ENCODE data around the gene DUSP14. TPM values are rescaled to one million over a fixed set of nuclear protein-coding genes. Genes with fewer than 3 reads are reported as not detected.

The DUSP14 gene
- total and polyA plus RNA-seq, 2 experiments from 2014 or later = 36.7 to 38.7 TPM

DNA sequence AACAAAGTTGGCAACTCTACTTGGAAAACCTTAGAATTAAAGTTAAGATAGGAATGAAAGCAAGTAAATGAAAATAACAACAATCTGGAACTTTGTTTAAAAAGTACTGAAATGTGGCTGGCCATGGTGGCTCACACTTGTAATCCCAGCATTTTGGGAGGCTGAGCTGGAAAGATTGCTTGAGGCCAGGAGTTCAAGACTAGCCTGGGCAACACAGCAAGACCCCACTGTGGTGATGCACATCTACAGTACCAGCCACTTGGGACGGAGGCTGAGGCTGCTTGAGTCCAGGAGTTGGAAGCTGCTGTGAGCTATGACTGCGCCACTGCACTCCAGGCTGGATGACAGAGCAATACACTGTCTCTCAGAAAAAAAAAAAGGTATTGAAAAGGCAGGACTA is 67.8 kb downstream of the DUSP14 start:
- Mint-ChIP-seq H3K27me3 (ENCODE audit: insufficient read depth, low read depth, poor library complexity) (no peaks in the 10 kb centered on the region), H3K4me1 (peaks cover 11% of the 10 kb centered on the region), H3K27ac (no peak overlapping the region), H3K36me3 (ENCODE audit: low read depth) (peaks cover 18% of the 10 kb centered on the region; the same call in 2 of the 3 replicates), H3K4me3 (no peak overlapping the region), H3K9me3 (no peaks in the 10 kb centered on the region)
- Histone ChIP-seq H3K36me3 (ENCODE audit: insufficient read depth) (0 out of 2 replicates have a peak, but pooled peaks cover 2% of the 10 kb centered on the region), H3K27me3 (ENCODE audit: insufficient read depth) (no peaks in the 10 kb centered on the region), H3K4me2 (no peak overlapping the region), H3K27ac (ENCODE audit: low read depth) (no peak overlapping the region), H2AFZ (no peak overlapping the region), H3K4me1 (ENCODE audit: insufficient read depth) (peaks cover 13% of the 10 kb centered on the region), H4K20me1 (replicated peaks; ENCODE audit: insufficient read depth) (no peaks in the 10 kb centered on the region), H3F3A (replicated peaks; ENCODE audit: low read depth) (no peaks in the 10 kb centered on the region), H3K4me3 (no peak overlapping the region), H3K9me2 (ENCODE audit: insufficient read depth) (no peaks in the 10 kb centered on the region), H3K79me2 (replicated peaks; ENCODE audit: insufficient read depth) (no peaks in the 10 kb centered on the region)
- TF ChIP-seq EZH2 (IDR thresholded peaks at IDR 0.05; ENCODE audit: low read depth, unreplicated experiment) (no peak), ZNF114 (CRISPR knock-in tag; IDR thresholded peaks at IDR 0.05) (no peak), ETS1 (IDR thresholded peaks at IDR 0.05) (no peak), STAT1 (IDR thresholded peaks at IDR 0.05; ENCODE audit: unreplicated experiment) (no peak), EZH2phosphoT487 (IDR thresholded peaks at IDR 0.05; ENCODE audit: unreplicated experiment) (no peak), JUNB (IDR thresholded peaks at IDR 0.05; ENCODE audit: unreplicated experiment) (no peak), CREB1 (CRISPR knock-in tag; IDR thresholded peaks at IDR 0.05; ENCODE audit: low read depth) (no peak), NANOG (IDR thresholded peaks at IDR 0.05; ENCODE audit: borderline replicate concordance) (no peak), ZNF331 (CRISPR knock-in tag; IDR thresholded peaks at IDR 0.05; ENCODE audit: low read depth) (no peak), POLR2AphosphoS5 (IDR thresholded peaks at IDR 0.05; ENCODE audit: low read depth) (no peak)
- TF ChIP-seq, protein P1, sequence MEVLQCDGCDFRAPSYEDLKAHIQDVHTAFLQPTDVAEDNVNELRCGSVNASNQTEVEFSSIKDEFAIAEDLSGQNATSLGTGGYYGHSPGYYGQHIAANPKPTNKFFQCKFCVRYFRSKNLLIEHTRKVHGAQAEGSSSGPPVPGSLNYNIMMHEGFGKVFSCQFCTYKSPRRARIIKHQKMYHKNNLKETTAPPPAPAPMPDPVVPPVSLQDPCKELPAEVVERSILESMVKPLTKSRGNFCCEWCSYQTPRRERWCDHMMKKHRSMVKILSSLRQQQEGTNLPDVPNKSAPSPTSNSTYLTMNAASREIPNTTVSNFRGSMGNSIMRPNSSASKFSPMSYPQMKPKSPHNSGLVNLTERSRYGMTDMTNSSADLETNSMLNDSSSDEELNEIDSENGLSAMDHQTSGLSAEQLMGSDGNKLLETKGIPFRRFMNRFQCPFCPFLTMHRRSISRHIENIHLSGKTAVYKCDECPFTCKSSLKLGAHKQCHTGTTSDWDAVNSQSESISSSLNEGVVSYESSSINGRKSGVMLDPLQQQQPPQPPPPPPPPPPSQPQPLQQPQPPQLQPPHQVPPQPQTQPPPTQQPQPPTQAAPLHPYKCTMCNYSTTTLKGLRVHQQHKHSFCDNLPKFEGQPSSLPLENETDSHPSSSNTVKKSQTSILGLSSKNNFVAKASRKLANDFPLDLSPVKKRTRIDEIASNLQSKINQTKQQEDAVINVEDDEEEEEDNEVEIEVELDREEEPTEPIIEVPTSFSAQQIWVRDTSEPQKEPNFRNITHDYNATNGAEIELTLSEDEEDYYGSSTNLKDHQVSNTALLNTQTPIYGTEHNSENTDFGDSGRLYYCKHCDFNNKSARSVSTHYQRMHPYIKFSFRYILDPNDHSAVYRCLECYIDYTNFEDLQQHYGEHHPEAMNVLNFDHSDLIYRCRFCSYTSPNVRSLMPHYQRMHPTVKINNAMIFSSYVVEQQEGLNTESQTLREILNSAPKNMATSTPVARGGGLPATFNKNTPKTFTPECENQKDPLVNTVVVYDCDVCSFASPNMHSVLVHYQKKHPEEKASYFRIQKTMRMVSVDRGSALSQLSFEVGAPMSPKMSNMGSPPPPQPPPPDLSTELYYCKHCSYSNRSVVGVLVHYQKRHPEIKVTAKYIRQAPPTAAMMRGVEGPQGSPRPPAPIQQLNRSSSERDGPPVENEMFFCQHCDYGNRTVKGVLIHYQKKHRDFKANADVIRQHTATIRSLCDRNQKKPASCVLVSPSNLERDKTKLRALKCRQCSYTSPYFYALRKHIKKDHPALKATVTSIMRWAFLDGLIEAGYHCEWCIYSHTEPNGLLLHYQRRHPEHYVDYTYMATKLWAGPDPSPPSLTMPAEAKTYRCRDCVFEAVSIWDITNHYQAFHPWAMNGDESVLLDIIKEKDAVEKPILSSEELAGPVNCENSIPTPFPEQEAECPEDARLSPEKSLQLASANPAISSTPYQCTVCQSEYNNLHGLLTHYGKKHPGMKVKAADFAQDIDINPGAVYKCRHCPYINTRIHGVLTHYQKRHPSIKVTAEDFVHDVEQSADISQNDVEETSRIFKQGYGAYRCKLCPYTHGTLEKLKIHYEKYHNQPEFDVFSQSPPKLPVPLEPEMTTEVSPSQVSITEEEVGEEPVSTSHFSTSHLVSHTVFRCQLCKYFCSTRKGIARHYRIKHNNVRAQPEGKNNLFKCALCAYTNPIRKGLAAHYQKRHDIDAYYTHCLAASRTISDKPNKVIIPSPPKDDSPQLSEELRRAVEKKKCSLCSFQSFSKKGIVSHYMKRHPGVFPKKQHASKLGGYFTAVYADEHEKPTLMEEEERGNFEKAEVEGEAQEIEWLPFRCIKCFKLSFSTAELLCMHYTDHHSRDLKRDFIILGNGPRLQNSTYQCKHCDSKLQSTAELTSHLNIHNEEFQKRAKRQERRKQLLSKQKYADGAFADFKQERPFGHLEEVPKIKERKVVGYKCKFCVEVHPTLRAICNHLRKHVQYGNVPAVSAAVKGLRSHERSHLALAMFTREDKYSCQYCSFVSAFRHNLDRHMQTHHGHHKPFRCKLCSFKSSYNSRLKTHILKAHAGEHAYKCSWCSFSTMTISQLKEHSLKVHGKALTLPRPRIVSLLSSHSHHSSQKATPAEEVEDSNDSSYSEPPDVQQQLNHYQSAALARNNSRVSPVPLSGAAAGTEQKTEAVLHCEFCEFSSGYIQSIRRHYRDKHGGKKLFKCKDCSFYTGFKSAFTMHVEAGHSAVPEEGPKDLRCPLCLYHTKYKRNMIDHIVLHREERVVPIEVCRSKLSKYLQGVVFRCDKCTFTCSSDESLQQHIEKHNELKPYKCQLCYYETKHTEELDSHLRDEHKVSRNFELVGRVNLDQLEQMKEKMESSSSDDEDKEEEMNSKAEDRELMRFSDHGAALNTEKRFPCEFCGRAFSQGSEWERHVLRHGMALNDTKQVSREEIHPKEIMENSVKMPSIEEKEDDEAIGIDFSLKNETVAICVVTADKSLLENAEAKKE (CRISPR knock-in tag; IDR thresholded peaks at IDR 0.05) = no peak
- TF ChIP-seq, protein P2, sequence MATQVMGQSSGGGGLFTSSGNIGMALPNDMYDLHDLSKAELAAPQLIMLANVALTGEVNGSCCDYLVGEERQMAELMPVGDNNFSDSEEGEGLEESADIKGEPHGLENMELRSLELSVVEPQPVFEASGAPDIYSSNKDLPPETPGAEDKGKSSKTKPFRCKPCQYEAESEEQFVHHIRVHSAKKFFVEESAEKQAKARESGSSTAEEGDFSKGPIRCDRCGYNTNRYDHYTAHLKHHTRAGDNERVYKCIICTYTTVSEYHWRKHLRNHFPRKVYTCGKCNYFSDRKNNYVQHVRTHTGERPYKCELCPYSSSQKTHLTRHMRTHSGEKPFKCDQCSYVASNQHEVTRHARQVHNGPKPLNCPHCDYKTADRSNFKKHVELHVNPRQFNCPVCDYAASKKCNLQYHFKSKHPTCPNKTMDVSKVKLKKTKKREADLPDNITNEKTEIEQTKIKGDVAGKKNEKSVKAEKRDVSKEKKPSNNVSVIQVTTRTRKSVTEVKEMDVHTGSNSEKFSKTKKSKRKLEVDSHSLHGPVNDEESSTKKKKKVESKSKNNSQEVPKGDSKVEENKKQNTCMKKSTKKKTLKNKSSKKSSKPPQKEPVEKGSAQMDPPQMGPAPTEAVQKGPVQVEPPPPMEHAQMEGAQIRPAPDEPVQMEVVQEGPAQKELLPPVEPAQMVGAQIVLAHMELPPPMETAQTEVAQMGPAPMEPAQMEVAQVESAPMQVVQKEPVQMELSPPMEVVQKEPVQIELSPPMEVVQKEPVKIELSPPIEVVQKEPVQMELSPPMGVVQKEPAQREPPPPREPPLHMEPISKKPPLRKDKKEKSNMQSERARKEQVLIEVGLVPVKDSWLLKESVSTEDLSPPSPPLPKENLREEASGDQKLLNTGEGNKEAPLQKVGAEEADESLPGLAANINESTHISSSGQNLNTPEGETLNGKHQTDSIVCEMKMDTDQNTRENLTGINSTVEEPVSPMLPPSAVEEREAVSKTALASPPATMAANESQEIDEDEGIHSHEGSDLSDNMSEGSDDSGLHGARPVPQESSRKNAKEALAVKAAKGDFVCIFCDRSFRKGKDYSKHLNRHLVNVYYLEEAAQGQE (IDR thresholded peaks at IDR 0.05; ENCODE audit: unreplicated experiment) = no peak
- TF ChIP-seq, protein P3, sequence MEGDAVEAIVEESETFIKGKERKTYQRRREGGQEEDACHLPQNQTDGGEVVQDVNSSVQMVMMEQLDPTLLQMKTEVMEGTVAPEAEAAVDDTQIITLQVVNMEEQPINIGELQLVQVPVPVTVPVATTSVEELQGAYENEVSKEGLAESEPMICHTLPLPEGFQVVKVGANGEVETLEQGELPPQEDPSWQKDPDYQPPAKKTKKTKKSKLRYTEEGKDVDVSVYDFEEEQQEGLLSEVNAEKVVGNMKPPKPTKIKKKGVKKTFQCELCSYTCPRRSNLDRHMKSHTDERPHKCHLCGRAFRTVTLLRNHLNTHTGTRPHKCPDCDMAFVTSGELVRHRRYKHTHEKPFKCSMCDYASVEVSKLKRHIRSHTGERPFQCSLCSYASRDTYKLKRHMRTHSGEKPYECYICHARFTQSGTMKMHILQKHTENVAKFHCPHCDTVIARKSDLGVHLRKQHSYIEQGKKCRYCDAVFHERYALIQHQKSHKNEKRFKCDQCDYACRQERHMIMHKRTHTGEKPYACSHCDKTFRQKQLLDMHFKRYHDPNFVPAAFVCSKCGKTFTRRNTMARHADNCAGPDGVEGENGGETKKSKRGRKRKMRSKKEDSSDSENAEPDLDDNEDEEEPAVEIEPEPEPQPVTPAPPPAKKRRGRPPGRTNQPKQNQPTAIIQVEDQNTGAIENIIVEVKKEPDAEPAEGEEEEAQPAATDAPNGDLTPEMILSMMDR (conservative IDR thresholded peaks at IDR 0.05; ENCODE audit: low read depth in 2 of 2) = no peak
- DNase-seq (ENCODE audit: low spot score) (no peak), ATAC-seq (no peak)

Measured in GM23338 (cell line).